HEK293 (cell line): ENCODE measurements around the gene PNKD.

Experiments used
- CTCF ChIA-PET: fragments of 350-600 bp; formaldehyde crosslinking; extraction: SDS; loops from one replicate; lab custom pipeline; 2021; ENCODE audit warnings: antibody characterized with exemption; lab: Yijun Ruan, JAX
- POLR2A ChIA-PET: fragments of 300-600 bp; formaldehyde crosslinking; extraction: SDS; loops from one replicate; lab custom pipeline; 2020; ENCODE audit warnings: antibody characterized with exemption, inconsistent platforms; lab: Yijun Ruan, JAX
- H3K27ac ChIP-seq: fragments of 200-500 bp; sonication (Bioruptor generic); 2 replicates; pipeline ENCODE4 v1.5.1; 2014; ENCODE audit warnings: low read depth, low read length, control low read depth, inconsistent platforms; ENCODE audit errors: extremely low read depth
- H3K36me3 ChIP-seq, 2 experiments: fragments of 200-500 bp in 1 of 2; sonication (Bioruptor generic) in 1 of 2; 1 replicate in 1 of 2; 2 replicates in 1 of 2; pipeline ENCODE4 v1.5.1; 2014 to 2017; ENCODE audit warnings: inconsistent platforms in 2 of 2, low read length in 2 of 2; ENCODE audit not compliant: control insufficient read depth in 2 of 2, insufficient read depth in 1 of 2
- H3K4me1 ChIP-seq: fragments of 200-500 bp; sonication (Bioruptor generic); 2 replicates; pipeline ENCODE4 v1.5.1; 2014; ENCODE audit warnings: mild to moderate bottlenecking, low read length, inconsistent platforms; ENCODE audit not compliant: control insufficient read depth, insufficient read depth
- H3K4me3 ChIP-seq: 2 replicates; pipeline ENCODE4 v1.5.1; 2011; ENCODE audit warnings: low read depth, mild to moderate bottlenecking, control low read depth, low read length, moderate library complexity
- H3K9me3 ChIP-seq: fragments of 200-500 bp; sonication (Bioruptor generic); 2 replicates; pipeline ENCODE4 v1.5.1; 2014; ENCODE audit warnings: low read depth, low read length, inconsistent platforms; ENCODE audit not compliant: control insufficient read depth, insufficient read depth
- HOXD13 ChIP-seq: sonication (generic); formaldehyde crosslinking; IDR thresholded peaks from 2 replicates; pipeline ENCODE4 v1.8.0; 2022; ENCODE audit warnings: missing genetic modification reagents, borderline replicate concordance
- KLF10 ChIP-seq: fragments of 450-650 bp; IDR thresholded peaks from 2 replicates; pipeline ENCODE4 v1.5.1; 2018; ENCODE audit warnings: missing biosample characterization, mild to moderate bottlenecking, missing genetic modification characterization
- KLF16 ChIP-seq: fragments of 450-650 bp; formaldehyde crosslinking; IDR thresholded peaks from 2 replicates; pipeline ENCODE4 v1.5.1; 2017; ENCODE audit warnings: missing biosample characterization, missing genetic modification characterization
- OVOL3 ChIP-seq: fragments of 450-650 bp; formaldehyde crosslinking; IDR thresholded peaks from 2 replicates; pipeline ENCODE4 v1.5.1; 2016; ENCODE audit warnings: missing biosample characterization, missing genetic modification characterization
- SCRT1 ChIP-seq: fragments of 450-650 bp; formaldehyde crosslinking; IDR thresholded peaks from 2 replicates; pipeline ENCODE4 v1.5.1; 2016; ENCODE audit warnings: missing biosample characterization, missing genetic modification characterization, borderline replicate concordance
- YY2 ChIP-seq: fragments of 450-650 bp; formaldehyde crosslinking; IDR thresholded peaks from 2 replicates; pipeline ENCODE4 v1.5.1; 2016; ENCODE audit warnings: missing biosample characterization, missing genetic modification characterization
- ZBTB1 ChIP-seq: fragments of 450-650 bp; formaldehyde crosslinking; IDR thresholded peaks from 2 replicates; pipeline ENCODE4 v1.5.1; 2016; ENCODE audit warnings: missing biosample characterization, missing genetic modification characterization
- ZBTB17 ChIP-seq: fragments of 450-650 bp; formaldehyde crosslinking; IDR thresholded peaks from 2 replicates; pipeline ENCODE4 v1.5.1; 2016; ENCODE audit warnings: missing biosample characterization, missing genetic modification characterization
- ZFHX2 ChIP-seq: fragments of 450-650 bp; formaldehyde crosslinking; conservative IDR thresholded peaks from 2 replicates; pipeline ENCODE4 v1.5.1; 2016; ENCODE audit warnings: missing biosample characterization, missing genetic modification characterization
- ZIC2 ChIP-seq: fragments of 450-650 bp; formaldehyde crosslinking; IDR thresholded peaks from 2 replicates; pipeline ENCODE4 v1.5.1; 2016; ENCODE audit warnings: missing biosample characterization, missing genetic modification characterization
- ZNF114 ChIP-seq: fragments of 450-650 bp; formaldehyde crosslinking; IDR thresholded peaks from 2 replicates; pipeline ENCODE4 v1.5.0; 2017; ENCODE audit warnings: missing biosample characterization, missing genetic modification characterization
- ZNF132 ChIP-seq: fragments of 450-650 bp; formaldehyde crosslinking; IDR thresholded peaks from 2 replicates; pipeline ENCODE4 v1.5.1; 2017; ENCODE audit warnings: missing biosample characterization, missing genetic modification characterization, borderline replicate concordance
- ZNF169 ChIP-seq: fragments of 450-650 bp; formaldehyde crosslinking; IDR thresholded peaks from 2 replicates; pipeline ENCODE4 v1.5.1; 2016; ENCODE audit warnings: missing biosample characterization, missing genetic modification characterization
- ZNF292 ChIP-seq: fragments of 450-650 bp; formaldehyde crosslinking; IDR thresholded peaks from 2 replicates; pipeline ENCODE4 v1.5.1; 2016; ENCODE audit warnings: low read depth, missing biosample characterization, missing genetic modification characterization, borderline replicate concordance
- ZNF426 ChIP-seq: fragments of 450-650 bp; formaldehyde crosslinking; IDR thresholded peaks from 2 replicates; pipeline ENCODE4 v1.5.1; 2017; ENCODE audit warnings: missing biosample characterization, missing genetic modification characterization, mild to moderate bottlenecking, inconsistent platforms, moderate library complexity
- ZNF473 ChIP-seq: fragments of 450-650 bp; formaldehyde crosslinking; IDR thresholded peaks from 2 replicates; pipeline ENCODE4 v1.5.1; 2017; ENCODE audit warnings: missing biosample characterization, missing genetic modification characterization
- ZNF529 ChIP-seq: fragments of 450-650 bp; formaldehyde crosslinking; IDR thresholded peaks from 2 replicates; pipeline ENCODE4 v1.5.1; 2017; ENCODE audit warnings: missing genetic modification characterization, missing biosample characterization; ENCODE audit not compliant: insufficient replicate concordance
- ZNF561 ChIP-seq: fragments of 450-650 bp; IDR thresholded peaks from 2 replicates; pipeline ENCODE4 v1.5.1; 2018; ENCODE audit warnings: missing biosample characterization, missing genetic modification characterization, borderline replicate concordance
- ZNF571 ChIP-seq: fragments of 450-650 bp; formaldehyde crosslinking; IDR thresholded peaks from 2 replicates; pipeline ENCODE4 v1.5.0; 2017; ENCODE audit warnings: missing biosample characterization, missing genetic modification characterization
- ZNF610 ChIP-seq: fragments of 450-650 bp; formaldehyde crosslinking; IDR thresholded peaks from 2 replicates; pipeline ENCODE4 v1.5.1; 2016; ENCODE audit warnings: missing biosample characterization, missing genetic modification characterization, borderline replicate concordance
- ZNF621 ChIP-seq: fragments of 450-650 bp; formaldehyde crosslinking; IDR thresholded peaks from 2 replicates; pipeline ENCODE4 v1.5.1; 2017; ENCODE audit warnings: missing biosample characterization, missing genetic modification characterization
- ZNF626 ChIP-seq: fragments of 450-650 bp; sonication (Bioruptor Pico); formaldehyde crosslinking; IDR thresholded peaks from 2 replicates; pipeline ENCODE4 v1.5.1; 2018; ENCODE audit warnings: missing biosample characterization, missing genetic modification characterization, inconsistent platforms
- ZNF791 ChIP-seq: fragments of 450-650 bp; formaldehyde crosslinking; IDR thresholded peaks from 2 replicates; pipeline ENCODE4 v1.5.1; 2016; ENCODE audit warnings: missing biosample characterization, missing genetic modification characterization
- ZNF792 ChIP-seq: fragments of 450-650 bp; formaldehyde crosslinking; IDR thresholded peaks from 2 replicates; pipeline ENCODE4 v1.5.1; 2016; ENCODE audit warnings: missing biosample characterization, missing genetic modification characterization
- ZNF830 ChIP-seq: fragments of 450-650 bp; IDR thresholded peaks from 2 replicates; pipeline ENCODE4 v1.5.0; 2018; ENCODE audit warnings: missing biosample characterization, missing genetic modification characterization, low read depth, mild to moderate bottlenecking, moderate library complexity

Gene PNKD

DNA sequence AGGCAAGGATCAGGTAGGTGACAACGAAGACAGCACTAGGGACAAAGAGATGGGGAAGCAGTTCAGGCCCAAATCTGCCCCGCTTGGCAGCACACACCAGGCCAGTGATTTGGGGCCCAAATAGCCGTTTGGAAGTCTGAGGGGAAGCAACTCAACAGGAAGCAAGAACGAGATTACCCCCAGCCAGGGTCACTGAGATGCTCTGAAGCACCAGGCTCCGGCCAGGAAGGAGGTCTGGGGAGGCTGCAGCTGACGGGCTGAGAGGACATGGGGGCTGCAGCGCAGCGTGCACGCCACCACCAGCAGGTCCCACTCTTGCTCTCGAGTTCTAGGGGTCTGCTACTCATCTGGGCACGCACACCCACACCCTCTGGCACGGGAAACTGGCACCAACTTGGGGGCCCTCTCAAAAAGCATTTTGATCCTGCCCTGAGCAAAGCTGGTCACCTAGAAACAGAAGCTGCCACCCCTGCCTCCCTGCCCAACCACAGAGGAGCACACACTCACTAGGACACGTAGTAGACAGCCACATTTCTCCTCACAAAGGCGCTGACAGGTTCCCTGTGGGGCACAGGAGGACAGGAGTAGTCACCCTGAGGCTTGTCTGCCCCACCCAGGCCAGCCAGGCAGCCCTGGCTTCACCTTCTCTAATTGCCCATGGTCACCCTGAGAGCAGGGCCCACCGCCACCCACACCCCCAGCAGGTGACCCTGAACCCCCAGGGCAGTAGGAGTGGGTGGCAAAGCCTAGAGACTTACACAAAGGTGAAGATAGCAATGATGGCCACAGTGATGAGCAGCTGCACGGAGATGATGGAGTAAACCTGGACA lies 8.4 kb downstream of the PNKD start:
- Histone ChIP-seq H3K4me3 (no peak overlapping the region), H3K4me1 (no peaks in the 10 kb centered on the region), H3K27ac (no peak overlapping the region), H3K9me3 (no peaks in the 10 kb centered on the region), H3K36me3 (peaks cover 1 to 79% of the 10 kb centered on the region in 2 experiments; a peak in 2 of 3 replicates)
- TF ChIP-seq KLF10 (tag by site-specific recombination) = no peak
- TF ChIP-seq ZNF292 (tag by site-specific recombination) = no peak
- no peak for TF ChIP-seq ZNF561 (tag by site-specific recombination)
- TF ChIP-seq ZIC2 (tag by site-specific recombination) = peak; percentile 52; the same call in 1 of the 2 replicates
- no peak for TF ChIP-seq YY2
- ChIA-PET POLR2A (interaction anchor here (0.5 to 1.0 kb wide), 2 partner anchors 8 to 58 kb away, joined by 3 read pairs; no protein-coding TSS in a partner anchor), CTCF (interaction anchor here (0.7 to 1.3 kb wide), 2 partner anchors 9 to 12 kb away, joined by 3 read pairs; partner anchors contain the start of genes AAMP and PNKD)

- POLR2A ChIA-PET = no interaction called here
- no peaks in the 10 kb centered on the region for H3K4me1 ChIP-seq
Observed at GRCh38 chr2:218280260-218280870, 10.0 kb downstream of the PNKD start.

GRCh38 chr2:218281449-218281848 lies 11.1 kb downstream of the PNKD start:
- TF ChIP-seq ZNF426 (tag by site-specific recombination) (no peak), ZBTB17 (no peak), SCRT1 (tag by site-specific recombination) (no peak), ZNF791 (no peak), ZNF169 (tag by site-specific recombination) (no peak), ZNF621 (tag by site-specific recombination) (no peak), ZFHX2 (tag by site-specific recombination) (no peak), ZNF132 (tag by site-specific recombination) (no peak), KLF16 (tag by site-specific recombination) (no peak), ZNF114 (no peak), ZNF610 (tag by site-specific recombination) (no peak), ZNF626 (tag by site-specific recombination) (no peak)
- ChIA-PET POLR2A (no interaction called here), CTCF (no interaction called here)
- H3K4me3 ChIP-seq = no peak overlapping the region
- H3K9me3 ChIP-seq = no peaks in the 10 kb centered on the region
- peaks cover 0 to 52% of the 10 kb centered on the region in 2 experiments; a peak in 2 of 3 replicates for H3K36me3 ChIP-seq
- no peak overlapping the region for H3K27ac ChIP-seq
- H3K4me1 ChIP-seq = no peaks in the 10 kb centered on the region

More at GRCh38 chr2:218280260-218280870, 10.0 kb downstream of the PNKD start:
- CTCF ChIA-PET = interaction anchor here (1.3 kb wide), 1 partner anchor 10 kb away, joined by 3 read pairs; the partner anchor contains the start of genes AAMP and PNKD
- H3K36me3 ChIP-seq = peaks cover 0 to 63% of the 10 kb centered on the region in 2 experiments; a peak in 2 of 3 replicates
- no peak for TF ChIP-seq ZNF571 (tag by site-specific recombination)
- no peak for TF ChIP-seq HOXD13
- TF ChIP-seq OVOL3 (tag by site-specific recombination) = no peak
- no peak for TF ChIP-seq ZBTB1 (tag by site-specific recombination)
- TF ChIP-seq ZNF473 (tag by site-specific recombination) = no peak
- no peak for TF ChIP-seq ZNF830 (tag by site-specific recombination)
- no peak for TF ChIP-seq ZNF169 (tag by site-specific recombination)
- TF ChIP-seq ZNF792 (tag by site-specific recombination) = no peak
- TF ChIP-seq ZNF529 (tag by site-specific recombination) = no peak
- no peak overlapping the region for H3K27ac ChIP-seq
- no peaks in the 10 kb centered on the region for H3K9me3 ChIP-seq
- no peak overlapping the region for H3K4me3 ChIP-seq
